ENCODE measurements around the gene MS4A6A. TPM values are rescaled to one million over a fixed set of nuclear protein-coding genes. Genes with fewer than 3 reads are reported as not detected.

Gene MS4A6A
- total RNA-seq, 1 experiment from 2014 or later, result not detected

DNA sequence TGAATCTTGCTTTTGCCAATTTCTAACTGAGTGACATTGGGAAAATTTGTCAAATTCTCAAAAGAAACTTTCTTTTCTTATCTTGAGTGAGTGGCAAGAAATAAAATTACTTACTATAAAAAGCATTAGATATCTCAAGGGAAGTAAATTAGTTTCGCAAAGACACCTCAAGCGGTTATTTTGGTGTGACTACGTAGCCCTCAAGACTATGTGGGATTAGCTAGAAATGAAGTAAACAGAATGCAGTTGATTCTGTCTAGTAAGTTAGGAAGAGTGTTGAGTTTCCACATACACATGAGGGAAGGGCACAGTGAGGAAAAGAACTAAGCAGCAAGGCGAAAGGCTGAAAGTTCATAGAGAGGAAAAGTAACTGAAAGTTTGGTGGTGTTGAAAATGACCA lies 28.3 kb upstream of the MS4A6A start:
- Histone ChIP-seq H3K56ac (ENCODE audit: insufficient read length, low read depth, low read length) (no peak overlapping the region), H2BK120ac (ENCODE audit: low read depth, low read length, poor library complexity, severe bottlenecking) (no peak overlapping the region), H3K9me3 (ENCODE audit: control insufficient read depth, low read depth, low read length) (no peaks in the 10 kb centered on the region), H3K79me2 (ENCODE audit: insufficient read depth, low read length) (no peaks in the 10 kb centered on the region), H3K4me2 (ENCODE audit: insufficient read depth, insufficient read length, low read length) (no peak overlapping the region), H3K4me1 (ENCODE audit: insufficient read depth, low read length) (no peaks in the 10 kb centered on the region), H3K18ac (ENCODE audit: insufficient read length, low read depth, low read length) (no peak overlapping the region), H3K79me1 (ENCODE audit: insufficient read depth, low read depth, low read length, poor library complexity, severe bottlenecking) (no peaks in the 10 kb centered on the region), H2BK12ac (ENCODE audit: insufficient read length, low read depth, low read length) (no peak overlapping the region), H3K23ac (ENCODE audit: insufficient read length, low read depth, low read length) (no peak overlapping the region), H4K91ac (ENCODE audit: insufficient read length, low read depth, low read length) (no peak overlapping the region), H2AFZ (ENCODE audit: low read length) (no peak overlapping the region), H4K5ac (ENCODE audit: insufficient read length, low read depth, low read length) (no peak overlapping the region), H3K9ac (ENCODE audit: extremely low read depth, insufficient read length, low read length) (no peak overlapping the region), H2BK5ac (ENCODE audit: insufficient read length, low read length) (no peak overlapping the region), H3T11ph (ENCODE audit: low read length) (no peak overlapping the region), H4K8ac (replicated peaks; ENCODE audit: insufficient read length, low read depth, low read length) (no peak overlapping the region), H3K23me2 (ENCODE audit: insufficient read length, low read depth, low read length, poor library complexity, severe bottlenecking) (no peaks in the 10 kb centered on the region), H3K27ac (ENCODE audit: insufficient read length, low read depth, low read length) (no peak overlapping the region), H2AK5ac (ENCODE audit: insufficient read length, low read length) (no peak overlapping the region), H2BK20ac (ENCODE audit: low read depth, low read length, poor library complexity, severe bottlenecking) (no peak overlapping the region), H3K27me3 (ENCODE audit: insufficient read depth, low read length) (no peaks in the 10 kb centered on the region), H3K4ac (ENCODE audit: low read depth, low read length) (no peak overlapping the region), H4K20me1 (ENCODE audit: control insufficient read depth, insufficient read depth, insufficient read length) (no peaks in the 10 kb centered on the region), H2BK15ac (ENCODE audit: low read depth, low read length) (no peak overlapping the region), H3K14ac (ENCODE audit: insufficient read depth, low read length) (no peak overlapping the region)
- TF ChIP-seq, protein P1, sequence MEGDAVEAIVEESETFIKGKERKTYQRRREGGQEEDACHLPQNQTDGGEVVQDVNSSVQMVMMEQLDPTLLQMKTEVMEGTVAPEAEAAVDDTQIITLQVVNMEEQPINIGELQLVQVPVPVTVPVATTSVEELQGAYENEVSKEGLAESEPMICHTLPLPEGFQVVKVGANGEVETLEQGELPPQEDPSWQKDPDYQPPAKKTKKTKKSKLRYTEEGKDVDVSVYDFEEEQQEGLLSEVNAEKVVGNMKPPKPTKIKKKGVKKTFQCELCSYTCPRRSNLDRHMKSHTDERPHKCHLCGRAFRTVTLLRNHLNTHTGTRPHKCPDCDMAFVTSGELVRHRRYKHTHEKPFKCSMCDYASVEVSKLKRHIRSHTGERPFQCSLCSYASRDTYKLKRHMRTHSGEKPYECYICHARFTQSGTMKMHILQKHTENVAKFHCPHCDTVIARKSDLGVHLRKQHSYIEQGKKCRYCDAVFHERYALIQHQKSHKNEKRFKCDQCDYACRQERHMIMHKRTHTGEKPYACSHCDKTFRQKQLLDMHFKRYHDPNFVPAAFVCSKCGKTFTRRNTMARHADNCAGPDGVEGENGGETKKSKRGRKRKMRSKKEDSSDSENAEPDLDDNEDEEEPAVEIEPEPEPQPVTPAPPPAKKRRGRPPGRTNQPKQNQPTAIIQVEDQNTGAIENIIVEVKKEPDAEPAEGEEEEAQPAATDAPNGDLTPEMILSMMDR (conservative IDR thresholded peaks at IDR 0.05), result no peak
- no CpG with 5 or more reads among the region's 4 CpGs for WGBS (ENCODE audit: extremely low coverage, insufficient read length, low lambda C conversion rate)
- H3K27me3 Mint-ChIP-seq (ENCODE audit: low read depth), result no peaks in the 10 kb centered on the region
- H3K4me1 Mint-ChIP-seq, result peaks cover 24 to 25% of the 10 kb centered on the region in 2 experiments
- H3K27ac Mint-ChIP-seq, result no peak overlapping the region
- H3K4me3 Mint-ChIP-seq, result no peak overlapping the region
- no peak for DNase-seq
- H3K36me3 Mint-ChIP-seq (ENCODE audit: insufficient read depth in 1 of 3, low read depth in 3 of 3), result 0 out of 7 replicates have a peak, but pooled peaks cover 0 to 3% (median 0%) of the 10 kb centered on the region in 3 experiments
- no peaks in the 10 kb centered on the region; a peak in 1 of 5 replicates for H3K9me3 Mint-ChIP-seq
